HG03095 (cell line): ENCODE results near the gene AFMID.

ENCODE experiments used
- ATAC-seq: cut with Tn5 transposase; IDR thresholded peaks from one replicate; pipeline ENCODE4 v1.9.1; 2021; ENCODE audit warnings: moderate library complexity; ENCODE audit not compliant: unreplicated experiment

AFMID gene

GRCh38 chr17:78236362-78237127 is 49.4 kb downstream of the AFMID start:
- ATAC-seq = no peak

DNA sequence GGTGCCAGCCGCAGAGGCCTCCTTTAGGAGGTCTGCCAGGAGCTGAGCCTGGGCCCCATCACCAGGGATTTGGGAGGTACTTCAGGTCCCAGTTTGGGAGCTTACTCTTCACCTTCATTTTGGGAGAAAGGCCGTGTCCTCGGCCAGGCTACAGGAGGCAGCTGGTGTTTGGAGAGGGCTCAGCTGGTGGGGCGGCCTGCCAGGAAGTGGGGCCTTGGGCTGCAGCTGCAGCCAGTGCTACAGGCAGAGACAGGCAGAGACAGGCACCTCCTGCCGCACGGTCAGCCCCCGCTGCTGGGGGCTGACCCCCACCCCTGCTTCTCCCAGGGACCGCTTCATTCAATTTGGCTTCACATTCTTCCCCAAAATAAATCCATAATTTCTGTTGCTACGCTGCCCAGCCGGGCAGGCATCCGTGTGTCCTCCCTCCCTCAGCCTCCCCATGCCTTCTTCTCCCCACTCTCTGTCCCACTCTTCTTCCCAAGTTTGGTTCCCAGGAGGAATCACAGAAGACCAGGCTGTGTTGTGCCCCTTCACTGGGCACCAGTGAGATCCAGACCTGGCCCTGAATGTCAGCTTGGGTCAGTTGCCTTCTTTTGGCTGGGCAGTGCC is 50.3 kb downstream of the AFMID start:
- no peak for ATAC-seq

DNA sequence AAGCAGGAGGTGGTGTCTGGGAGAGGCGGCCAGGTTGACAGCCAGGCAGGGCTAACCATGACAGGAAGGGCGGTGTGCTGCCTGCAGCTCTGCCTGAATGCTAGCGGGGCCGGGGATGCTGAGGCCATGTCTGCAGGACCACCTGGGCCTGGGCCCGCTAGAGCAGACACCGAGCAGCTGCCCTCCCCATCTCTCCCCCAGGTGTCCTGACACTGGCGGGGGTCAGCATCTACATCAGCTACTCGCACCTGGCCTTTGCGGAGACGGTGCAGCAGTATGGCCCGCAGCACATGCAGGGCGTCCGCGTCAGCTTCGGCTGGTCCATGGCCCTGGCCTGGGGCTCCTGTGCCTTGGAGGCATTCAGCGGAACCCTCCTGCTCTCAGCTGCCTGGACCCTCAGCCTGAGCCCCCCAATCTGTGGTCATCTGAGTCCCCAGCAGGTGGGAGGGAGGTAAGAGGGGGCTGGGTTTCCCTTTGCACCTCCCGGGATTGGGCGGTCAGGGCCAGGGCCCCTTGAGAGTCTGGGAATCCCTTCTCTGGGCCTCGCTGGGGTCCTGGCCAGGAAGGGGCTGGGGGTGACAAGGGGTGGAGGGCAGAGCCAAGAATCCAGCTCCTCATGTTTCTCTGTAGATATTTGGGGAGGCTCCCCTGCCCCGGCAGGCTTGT is 51.8 kb downstream of the AFMID start:
- no peak for ATAC-seq

GRCh38 chr17:78239489-78239931 is 52.3 kb downstream of the AFMID start:
- no peak for ATAC-seq

GRCh38 chr17:78240012-78240655 is 53.0 kb downstream of the AFMID start:
- no peak for ATAC-seq

DNA sequence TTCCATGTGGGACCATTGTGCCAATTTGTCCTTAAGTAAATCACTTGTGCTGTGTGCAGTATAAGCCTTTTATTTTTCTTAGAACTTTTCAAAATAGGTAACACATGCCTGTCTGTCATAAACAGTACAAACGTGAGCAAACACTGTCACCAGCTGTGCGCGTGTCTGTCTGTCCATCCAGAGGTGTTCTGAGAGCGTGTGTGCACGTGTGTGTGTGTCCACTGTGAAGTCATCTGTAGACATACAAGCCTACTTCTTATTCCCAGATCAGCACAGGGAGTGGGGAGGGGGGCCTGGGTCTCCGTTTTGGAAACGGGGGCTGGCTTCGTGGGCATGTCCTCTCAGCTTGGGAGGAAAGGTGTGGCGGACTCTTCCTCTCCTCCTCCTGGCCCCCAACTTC is 53.7 kb downstream of the AFMID start:
- no peak for ATAC-seq

DNA sequence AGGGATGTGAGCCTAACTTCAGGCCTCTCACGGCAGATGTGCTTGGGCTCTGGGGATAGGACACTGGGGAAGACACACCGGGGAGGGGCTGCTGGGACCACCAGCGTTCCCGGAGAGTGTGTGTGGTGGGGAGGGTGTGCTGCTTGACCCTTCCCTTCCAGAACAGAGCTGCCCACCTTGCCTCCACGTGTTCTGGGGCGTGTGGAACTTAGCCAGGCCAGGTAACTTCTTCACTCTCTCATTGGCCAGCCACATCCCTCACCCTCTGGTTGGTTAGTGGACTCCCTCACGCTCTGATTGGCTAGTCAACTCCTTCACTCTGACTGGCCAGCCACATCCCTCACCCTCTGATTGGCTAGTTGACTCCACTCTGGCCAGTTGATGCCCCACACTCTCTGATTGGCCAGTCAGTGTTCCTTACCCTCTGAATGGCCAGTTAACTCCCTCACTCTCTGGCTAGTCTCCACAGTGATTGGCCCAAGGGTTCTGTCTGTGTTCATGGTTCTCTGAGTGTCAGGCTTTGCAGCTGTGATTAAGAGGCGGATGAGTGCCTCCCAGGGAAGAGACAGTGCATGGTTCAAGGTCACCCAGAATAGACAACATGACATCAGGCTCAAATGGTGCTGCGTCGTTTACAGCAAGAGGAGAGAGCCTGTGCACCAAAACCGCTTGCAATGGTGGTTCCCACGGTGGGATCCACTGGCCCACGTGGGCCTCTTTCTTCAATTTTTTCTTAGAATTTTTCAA is 54.3 kb downstream of the AFMID start:
- ATAC-seq = no peak

GRCh38 chr17:78242024-78242742 is 55.0 kb downstream of the AFMID start:
- ATAC-seq = no peak

DNA sequence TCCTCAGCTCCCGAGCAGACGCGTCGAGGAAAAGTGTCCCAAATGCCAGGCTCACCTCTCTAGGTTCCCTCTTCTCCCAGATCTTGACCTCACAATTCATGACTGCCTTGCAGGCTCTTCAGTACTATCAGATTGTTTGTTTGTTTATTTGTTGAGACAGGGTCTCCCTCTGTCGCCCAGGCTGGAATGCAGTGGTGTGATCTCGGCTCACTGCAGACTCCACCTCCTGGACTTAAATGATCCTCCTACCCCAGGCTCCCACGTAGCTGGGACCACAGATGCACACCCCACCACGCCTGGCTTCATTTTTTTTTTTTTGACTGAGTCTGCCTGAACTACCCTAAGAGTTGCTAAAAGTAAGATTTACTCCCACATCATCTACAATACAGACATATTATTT is 60.1 kb downstream of the AFMID start:
- no peak for ATAC-seq

- ATAC-seq = no peak
Measured at GRCh38 chr17:78248051-78248914, 61.1 kb downstream of the AFMID start.

DNA sequence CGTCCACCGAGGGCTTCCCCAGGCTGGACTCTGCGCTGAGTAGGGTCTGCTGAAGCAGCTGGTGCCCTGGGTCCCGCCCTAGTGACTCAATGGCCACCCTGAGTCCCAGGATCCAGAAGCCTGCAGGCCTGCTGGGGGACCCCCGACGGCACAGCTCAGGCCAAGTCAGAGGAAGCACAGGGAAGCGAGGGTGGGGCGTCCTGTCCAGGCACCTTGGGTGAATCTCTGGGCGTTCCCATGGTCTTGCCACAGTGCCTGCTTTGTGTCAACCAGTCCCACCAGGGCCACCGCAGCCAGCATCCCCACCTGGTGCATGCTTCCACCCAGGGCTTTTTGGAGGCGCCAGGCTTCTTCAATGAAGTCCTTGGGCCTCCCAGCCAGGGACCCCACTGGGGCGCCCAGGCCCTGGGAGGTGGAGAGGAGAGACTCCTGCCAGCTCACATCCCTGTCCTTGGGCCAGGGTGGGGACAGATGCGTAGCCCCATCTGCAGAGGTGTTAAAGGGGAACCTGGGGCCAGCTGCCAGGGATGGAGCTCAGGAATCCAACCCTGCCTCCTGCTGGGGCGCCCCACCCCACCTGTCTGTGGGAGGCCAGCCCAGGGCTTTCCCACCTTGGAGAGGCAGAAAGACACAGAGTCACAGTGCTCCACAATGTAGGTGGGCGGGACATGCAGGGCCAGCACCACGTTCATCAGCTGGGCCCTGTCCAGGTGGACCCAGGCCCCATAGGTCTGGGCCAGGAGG is 62.1 kb downstream of the AFMID start:
- ATAC-seq = no peak

DNA sequence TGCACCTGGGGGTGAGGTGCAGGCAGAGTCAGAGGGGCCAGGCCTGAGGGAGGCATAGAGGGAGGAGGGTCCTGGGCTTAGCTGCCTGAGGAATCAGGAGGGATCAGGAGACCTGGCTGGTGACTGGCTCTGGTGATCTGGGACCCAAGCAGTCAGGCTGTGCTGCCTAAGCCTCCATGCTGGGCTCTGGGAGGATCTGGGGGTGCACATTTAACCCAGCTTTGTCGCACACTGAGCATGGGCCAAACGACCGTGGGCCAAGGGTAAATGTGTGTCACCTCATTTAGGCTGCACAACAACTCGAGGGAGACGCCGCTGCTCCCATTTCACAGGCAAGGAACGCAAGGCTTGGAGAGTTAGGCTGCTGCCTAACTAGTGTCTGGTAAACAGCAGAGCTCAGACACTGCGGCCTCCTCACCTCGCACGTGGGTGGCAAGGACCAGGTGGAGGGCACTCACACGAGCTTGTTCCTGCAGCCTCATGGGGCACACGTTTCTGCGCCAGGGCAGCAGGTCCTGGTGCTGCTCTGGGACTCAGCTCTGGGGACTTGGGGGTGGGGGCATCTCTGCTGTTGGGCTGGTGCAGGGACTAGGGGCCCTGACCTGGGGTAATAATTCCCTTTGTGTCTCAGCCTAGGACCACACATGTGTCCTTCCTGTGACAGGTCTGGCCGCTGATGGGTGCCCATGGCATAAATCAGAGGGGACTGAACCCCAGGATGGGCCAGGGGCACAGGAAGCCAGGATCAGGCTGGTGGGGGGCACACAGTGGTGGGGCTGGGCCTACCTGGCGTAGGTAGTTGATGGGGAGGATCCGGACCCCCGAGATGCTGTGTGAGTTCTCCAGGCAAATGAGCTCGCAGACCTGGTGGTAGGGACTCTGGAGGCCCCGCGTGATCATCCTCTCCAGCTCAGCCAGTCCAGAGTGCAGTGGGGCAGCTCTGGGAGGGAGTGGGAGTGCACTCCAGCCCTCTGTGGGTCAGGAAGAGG is 63.0 kb downstream of the AFMID start:
- no peak for ATAC-seq

- ATAC-seq = no peak
Measured at GRCh38 chr17:78250891-78251772, 64.0 kb downstream of the AFMID start.

DNA sequence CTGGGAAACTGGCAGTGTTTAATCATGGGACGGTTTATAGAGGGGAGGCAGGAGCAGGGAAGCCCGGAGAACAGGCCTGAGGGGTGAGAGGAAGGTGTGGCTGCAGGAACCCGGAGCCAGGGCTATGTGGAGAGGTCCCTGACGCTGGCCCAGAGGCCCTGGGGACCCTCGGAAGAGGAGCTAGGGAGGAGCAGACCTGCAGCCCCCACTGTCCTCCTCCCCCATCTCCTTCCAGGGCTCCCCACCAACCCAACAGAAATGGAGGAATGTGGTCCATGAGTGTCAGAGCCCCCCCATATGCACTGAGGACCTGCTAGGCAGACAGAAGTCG is 64.6 kb downstream of the AFMID start:
- no peak for ATAC-seq

DNA sequence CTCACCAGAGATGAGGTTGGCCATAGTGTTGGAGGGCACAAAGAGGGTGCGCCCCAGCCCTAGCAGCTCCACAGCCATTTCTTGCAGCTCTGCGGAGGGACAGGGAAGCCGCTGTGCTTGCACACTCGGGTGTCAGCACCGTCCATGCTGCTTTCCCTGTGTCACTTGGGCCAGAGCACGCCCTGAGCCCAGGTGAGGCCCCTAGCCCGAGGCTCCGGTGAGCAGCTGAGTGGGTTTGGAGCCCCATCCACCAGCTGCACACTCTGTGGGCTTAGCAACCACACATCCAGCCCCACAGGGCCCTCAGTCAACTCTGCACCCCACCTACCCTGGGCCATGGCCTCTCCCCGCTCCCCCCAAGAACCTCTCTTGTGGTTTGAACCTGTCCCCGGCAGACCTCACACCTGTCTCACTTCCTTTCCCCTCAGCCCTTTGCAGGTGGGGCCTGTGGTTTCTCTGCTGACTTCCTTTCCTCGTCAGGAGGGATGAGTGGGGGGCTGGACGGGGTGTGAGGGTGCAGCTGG is 65.0 kb downstream of the AFMID start:
- ATAC-seq = no peak
